Suprapubic skin (tissue), 4 donors: ENCODE results near the gene EFCAB8.

Experiments used
- CTCF ChIP-seq, 2 donors: fragments of 200-600 bp in 1 of 2; fragments of 450-650 bp in 1 of 2; sonication (generic) in 1 of 2; IDR thresholded peaks; one replicate each; pipeline ENCODE4 v1.5.1; 2016 to 2019; ENCODE audit warnings: antibody characterized with exemption in 2 of 2, mild to moderate bottlenecking in 1 of 2, moderate library complexity in 1 of 2
- EP300 ChIP-seq: sonication (generic); formaldehyde crosslinking; IDR thresholded peaks from one replicate; pipeline ENCODE4 v1.6.1; 2017; ENCODE audit warnings: antibody characterized with exemption
- POLR2A ChIP-seq, 2 donors: fragments of 450-650 bp; IDR thresholded peaks; one replicate each; pipeline ENCODE4 v1.6.1; 2017; ENCODE audit warnings: antibody characterized with exemption in 2 of 2, mild to moderate bottlenecking in 2 of 2, moderate library complexity in 2 of 2
- POLR2AphosphoS5 ChIP-seq, 3 donors: sonication (generic); formaldehyde crosslinking; IDR thresholded peaks; one replicate each; pipeline ENCODE4 v1.6.1; 2017; ENCODE audit warnings: antibody characterized with exemption in 3 of 3

GRCh38 chr20:32990426-32990825 is 131.7 kb downstream of the EFCAB8 start:
- TF ChIP-seq POLR2A (IDR thresholded peaks at IDR 0.05) (no peak), EP300 (no peak), POLR2AphosphoS5 (IDR thresholded peaks at IDR 0.05) (no peak), CTCF (IDR thresholded peaks at IDR 0.05) (no peak)
